ENCODE results near the gene NDRG4.

The NDRG4 gene

GRCh38 chr16:58506241-58507194, 6.6 kb downstream of the NDRG4 start:
- Histone ChIP-seq H3K9ac (ENCODE audit: low read depth, low read length) (no peak overlapping the region), H3K27me3 (ENCODE audit: insufficient read depth, low read length) (peaks cover 11% of the 10 kb centered on the region; the same call in 1 of the 2 replicates), H3K36me3 (ENCODE audit: insufficient read depth, low read length) (peaks cover 4% of the 10 kb centered on the region; the same call in 1 of the 2 replicates), H3K27ac (ENCODE audit: low read depth, low read length) (no peak overlapping the region), H3K4me3 (ENCODE audit: low read length) (no peak overlapping the region), H3K4me1 (ENCODE audit: insufficient read depth, low read length) (no peaks in the 10 kb centered on the region), H3K9me3 (ENCODE audit: insufficient read depth, low read depth, low read length) (no peaks in the 10 kb centered on the region)
- 91% methylated on average over 20 of the region's 20 CpGs for WGBS

DNA sequence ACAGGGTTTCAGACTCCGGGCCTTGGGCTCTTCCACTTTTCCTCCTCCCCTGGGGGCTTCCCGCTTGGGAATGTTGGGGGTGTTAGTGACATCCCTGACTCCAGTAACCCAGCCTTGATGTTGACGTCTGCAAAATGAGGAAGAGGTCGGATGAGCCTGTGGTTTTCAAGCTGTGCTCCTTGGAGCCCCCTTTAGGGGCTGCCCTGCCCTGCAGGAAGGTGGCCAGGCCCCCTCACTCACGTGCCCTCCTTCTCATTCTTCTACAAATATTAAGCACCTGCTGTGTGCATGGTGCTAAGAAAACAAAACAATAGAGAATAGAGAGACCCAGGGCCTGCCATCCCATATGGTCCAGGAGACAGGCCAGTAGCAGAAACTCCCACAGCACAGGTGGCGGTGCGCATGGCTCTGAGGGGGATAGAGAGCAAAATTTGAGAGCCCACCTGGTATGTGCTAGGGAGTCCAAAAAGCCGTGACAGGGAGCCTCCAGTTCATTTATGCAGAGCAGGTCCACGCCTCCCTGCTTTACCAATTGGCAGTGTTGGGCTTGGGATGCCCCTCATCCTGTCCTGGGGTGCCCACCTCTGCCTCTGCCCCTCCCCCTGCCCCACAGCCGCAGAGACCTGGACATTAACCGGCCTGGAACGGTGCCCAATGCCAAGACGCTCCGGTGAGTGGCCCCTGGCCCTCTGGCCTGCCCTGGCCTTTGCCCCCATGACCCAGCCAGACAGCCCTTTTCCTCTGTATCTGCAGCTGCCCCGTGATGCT, 7.4 kb downstream of the NDRG4 start:
- H3K36me3 ChIP-seq (ENCODE audit: insufficient read depth, low read length): peaks cover 4% of the 10 kb centered on the region; the same call in 1 of the 2 replicates

GRCh38 chr16:58507963-58508670, 8.2 kb downstream of the NDRG4 start:
- H3K27ac ChIP-seq (ENCODE audit: low read depth, low read length): no peak overlapping the region

More for the DNA sequence above, 7.4 kb downstream of the NDRG4 start:
- no peak overlapping the region for H3K9ac ChIP-seq (ENCODE audit: low read depth, low read length)
- no peaks in the 10 kb centered on the region for H3K9me3 ChIP-seq (ENCODE audit: insufficient read depth, low read depth, low read length)
- H3K4me1 ChIP-seq (ENCODE audit: insufficient read depth, low read length): no peaks in the 10 kb centered on the region
- no peak overlapping the region for H3K27ac ChIP-seq (ENCODE audit: low read depth, low read length)
- WGBS: 78% methylated on average over 15 of the region's 15 CpGs
- 0 out of 2 replicates have a peak, but pooled peaks cover 8% of the 10 kb centered on the region for H3K27me3 ChIP-seq (ENCODE audit: insufficient read depth, low read length)
- H3K4me3 ChIP-seq (ENCODE audit: low read length): no peak overlapping the region

DNA sequence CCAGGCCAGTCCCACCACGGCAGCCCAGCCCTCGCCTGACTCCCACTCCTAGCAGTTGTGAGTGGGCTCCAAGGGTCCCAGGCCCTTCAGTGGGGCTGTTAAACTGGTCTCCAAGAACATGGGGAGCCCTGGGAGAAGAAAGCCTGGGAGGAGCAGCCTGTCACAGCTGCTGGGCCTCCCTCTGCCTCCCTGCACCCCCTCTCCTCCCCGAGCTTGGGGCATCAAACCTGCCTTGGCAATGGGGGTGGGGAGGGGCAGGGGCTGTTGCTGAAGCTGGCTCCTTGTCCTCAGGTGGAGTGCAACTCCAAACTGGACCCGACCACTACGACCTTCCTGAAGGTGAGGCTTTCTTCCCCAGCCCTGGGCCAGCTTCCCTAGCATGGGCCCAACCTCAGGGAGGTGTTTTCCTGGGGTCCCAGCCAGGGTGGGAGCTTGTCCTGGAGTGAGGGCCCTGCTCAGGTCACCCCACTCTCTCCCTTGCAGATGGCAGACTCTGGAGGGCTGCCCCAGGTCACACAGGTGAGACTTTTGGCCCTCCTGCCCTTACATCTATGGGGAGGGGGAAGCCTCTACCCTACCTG, 8.8 kb downstream of the NDRG4 start:
- 79% methylated on average over 4 of the region's 5 CpGs for WGBS
- Histone ChIP-seq H3K27ac (ENCODE audit: low read depth, low read length) (no peak overlapping the region), H3K36me3 (ENCODE audit: insufficient read depth, low read length) (peaks cover 4% of the 10 kb centered on the region; the same call in 1 of the 2 replicates), H3K4me3 (ENCODE audit: low read length) (no peak overlapping the region), H3K9ac (ENCODE audit: low read depth, low read length) (no peak overlapping the region), H3K27me3 (ENCODE audit: insufficient read depth, low read length) (no peaks in the 10 kb centered on the region), H3K9me3 (ENCODE audit: insufficient read depth, low read depth, low read length) (no peaks in the 10 kb centered on the region), H3K4me1 (ENCODE audit: insufficient read depth, low read length) (no peaks in the 10 kb centered on the region)

More at GRCh38 chr16:58507963-58508670, 8.2 kb downstream of the NDRG4 start:
- no peaks in the 10 kb centered on the region for H3K9me3 ChIP-seq (ENCODE audit: insufficient read depth, low read depth, low read length)
- WGBS: 92% methylated on average over 14 of the region's 14 CpGs
- peaks cover 4% of the 10 kb centered on the region; the same call in 1 of the 2 replicates for H3K36me3 ChIP-seq (ENCODE audit: insufficient read depth, low read length)
- H3K9ac ChIP-seq (ENCODE audit: low read depth, low read length): no peak overlapping the region
- 0 out of 2 replicates have a peak, but pooled peaks cover 4% of the 10 kb centered on the region for H3K27me3 ChIP-seq (ENCODE audit: insufficient read depth, low read length)
- H3K4me3 ChIP-seq (ENCODE audit: low read length): no peak overlapping the region
- H3K4me1 ChIP-seq (ENCODE audit: insufficient read depth, low read length): no peaks in the 10 kb centered on the region

GRCh38 chr16:58509256-58510096, 9.5 kb downstream of the NDRG4 start:
- WGBS: 92% methylated on average over 9 of the region's 9 CpGs
- Histone ChIP-seq H3K36me3 (ENCODE audit: insufficient read depth, low read length) (peaks cover 4% of the 10 kb centered on the region; the same call in 1 of the 2 replicates), H3K9me3 (ENCODE audit: insufficient read depth, low read depth, low read length) (no peaks in the 10 kb centered on the region), H3K27ac (ENCODE audit: low read depth, low read length) (no peak overlapping the region), H3K4me1 (ENCODE audit: insufficient read depth, low read length) (no peaks in the 10 kb centered on the region), H3K4me3 (ENCODE audit: low read length) (no peak overlapping the region), H3K9ac (ENCODE audit: low read depth, low read length) (no peak overlapping the region), H3K27me3 (ENCODE audit: insufficient read depth, low read length) (no peaks in the 10 kb centered on the region)

DNA sequence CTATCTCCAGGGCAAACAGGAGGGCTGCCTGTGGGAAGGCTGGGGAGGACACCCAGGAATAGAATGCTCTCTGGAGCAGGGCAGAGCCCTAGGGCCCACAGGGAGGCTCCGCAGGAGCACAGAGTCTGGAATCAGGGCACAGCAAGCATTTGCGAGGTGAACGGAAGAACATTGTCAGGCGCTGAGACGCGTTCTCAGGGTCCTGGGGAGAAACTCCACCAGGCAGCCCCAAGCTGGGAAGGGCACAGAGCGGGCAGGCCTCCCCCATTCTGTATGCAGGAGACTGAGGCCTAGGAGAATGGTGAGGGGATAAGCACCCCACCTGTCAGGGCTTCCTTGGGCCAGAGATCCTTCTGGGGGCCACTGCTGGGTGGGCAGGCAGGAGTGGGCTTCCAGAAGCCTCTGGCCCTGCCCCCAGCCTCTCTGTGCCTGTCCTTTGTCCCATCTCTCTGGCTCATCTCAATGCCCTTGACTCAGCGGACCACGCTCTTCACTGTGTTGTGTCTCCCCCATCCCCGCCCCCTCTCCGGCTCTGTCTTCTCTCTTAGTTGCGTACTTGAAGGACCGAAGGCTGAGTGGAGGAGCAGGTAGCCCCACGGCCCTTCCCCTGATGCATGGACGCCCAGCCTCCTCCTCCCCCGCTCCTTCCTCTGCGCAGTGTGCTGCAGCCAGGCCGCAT, 10.3 kb downstream of the NDRG4 start:
- no peaks in the 10 kb centered on the region for H3K27me3 ChIP-seq (ENCODE audit: insufficient read depth, low read length)
- WGBS: 88% methylated on average over 18 of the region's 18 CpGs
- no peak overlapping the region for H3K4me3 ChIP-seq (ENCODE audit: low read length)
- H3K4me1 ChIP-seq (ENCODE audit: insufficient read depth, low read length): no peaks in the 10 kb centered on the region
- H3K9ac ChIP-seq (ENCODE audit: low read depth, low read length): 0 out of 2 replicates have a peak overlapping the region, but pooled peaks have one; percentile 26
- H3K9me3 ChIP-seq (ENCODE audit: insufficient read depth, low read depth, low read length): no peaks in the 10 kb centered on the region
- no peak overlapping the region for H3K27ac ChIP-seq (ENCODE audit: low read depth, low read length)
- H3K36me3 ChIP-seq (ENCODE audit: insufficient read depth, low read length): peaks cover 4% of the 10 kb centered on the region; the same call in 1 of the 2 replicates

GRCh38 chr16:58510776-58511628, 11.1 kb downstream of the NDRG4 start:
- 95% methylated on average over 30 of the region's 30 CpGs for WGBS
- H3K4me3 ChIP-seq (ENCODE audit: low read length): no peak overlapping the region
- H3K9ac ChIP-seq (ENCODE audit: low read depth, low read length): peak overlapping the region; percentile 26; the same call in 1 of the 2 replicates
- H3K9me3 ChIP-seq (ENCODE audit: insufficient read depth, low read depth, low read length): no peaks in the 10 kb centered on the region
- peaks cover 4% of the 10 kb centered on the region; the same call in 1 of the 2 replicates for H3K36me3 ChIP-seq (ENCODE audit: insufficient read depth, low read length)
- H3K27ac ChIP-seq (ENCODE audit: low read depth, low read length): no peak overlapping the region
- no peaks in the 10 kb centered on the region for H3K27me3 ChIP-seq (ENCODE audit: insufficient read depth, low read length)
- H3K4me1 ChIP-seq (ENCODE audit: insufficient read depth, low read length): no peaks in the 10 kb centered on the region

DNA sequence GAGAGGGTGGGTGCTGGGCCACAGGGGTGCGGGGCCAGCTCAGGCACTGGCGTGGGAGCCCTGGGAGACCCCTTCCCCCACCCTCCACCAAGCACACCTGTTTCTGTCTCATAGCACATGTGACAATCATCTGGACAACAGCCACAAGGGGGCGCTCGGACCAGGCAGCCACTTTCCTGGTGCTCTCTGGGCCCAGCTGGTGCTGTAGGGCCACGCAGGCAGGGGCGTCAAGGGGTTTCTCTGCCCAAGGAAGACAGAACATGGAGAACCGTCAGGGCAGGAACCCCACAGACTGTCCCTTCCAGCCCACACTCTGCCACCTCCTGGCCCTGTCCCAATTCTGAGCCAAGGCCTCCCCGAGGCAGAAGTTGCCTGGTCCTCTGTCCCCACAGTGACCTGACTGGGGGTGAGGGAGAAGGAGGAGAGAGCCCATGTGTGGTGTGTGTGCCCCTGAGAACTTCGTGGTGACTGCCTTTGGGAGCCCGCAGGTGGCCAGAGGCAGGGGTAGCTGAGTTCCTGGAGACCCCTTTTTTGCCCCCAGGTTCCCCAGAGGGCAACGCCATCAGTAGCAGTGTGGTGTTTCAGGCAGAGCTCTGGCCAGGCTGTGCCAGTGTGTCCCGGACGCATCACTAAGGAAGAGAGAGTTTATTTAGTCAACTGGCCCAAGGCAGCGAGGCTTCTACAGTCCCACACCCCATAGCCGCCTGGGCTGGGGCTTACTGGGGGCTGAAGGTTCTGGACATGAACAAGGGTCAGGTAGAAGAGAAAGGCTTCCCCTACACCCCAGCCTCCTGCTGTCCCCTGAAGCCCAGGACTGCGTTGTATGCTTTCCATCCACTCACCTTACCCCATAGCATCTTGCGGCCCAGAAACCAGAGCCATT, 12.2 kb downstream of the NDRG4 start:
- Histone ChIP-seq H3K27ac (ENCODE audit: low read depth, low read length) (no peak overlapping the region), H3K4me1 (ENCODE audit: insufficient read depth, low read length) (peaks cover 7% of the 10 kb centered on the region; the same call in 1 of the 2 replicates), H3K36me3 (ENCODE audit: insufficient read depth, low read length) (peaks cover 14% of the 10 kb centered on the region), H3K9me3 (ENCODE audit: insufficient read depth, low read depth, low read length) (no peaks in the 10 kb centered on the region), H3K9ac (ENCODE audit: low read depth, low read length) (no peak overlapping the region), H3K27me3 (ENCODE audit: insufficient read depth, low read length) (no peaks in the 10 kb centered on the region), H3K4me3 (ENCODE audit: low read length) (no peak overlapping the region)
- WGBS: 59% methylated on average over 15 of the region's 17 CpGs

Measured in HUES64 (cell line).